GM12874 (cell line): ENCODE results near the gene ANKRD50.

Experiments
- CTCF ChIP-seq: IDR thresholded peaks from 2 replicates; pipeline ENCODE4 v1.5.1; 2011; ENCODE audit warnings: low read depth, mild to moderate bottlenecking, control low read depth, low read length, moderate library complexity; ENCODE audit not compliant: insufficient read depth

Gene ANKRD50

GRCh38 chr4:124644621-124645020 is 67.9 kb downstream of the ANKRD50 start:
- TF ChIP-seq CTCF = no peak

- TF ChIP-seq CTCF = no peak
These were observed 69.7 kb downstream of the ANKRD50 start for GRCh38 chr4:124642846-124643245.

GRCh38 chr4:124641715-124642381 is 70.7 kb downstream of the ANKRD50 start:
- TF ChIP-seq CTCF = no peak

GRCh38 chr4:124640022-124640730 is 72.4 kb downstream of the ANKRD50 start:
- TF ChIP-seq CTCF = no peak

- no peak for TF ChIP-seq CTCF
These were observed 75.2 kb downstream of the ANKRD50 start for GRCh38 chr4:124637321-124637720.

GRCh38 chr4:124636788-124637187 is 75.7 kb downstream of the ANKRD50 start:
- TF ChIP-seq CTCF = no peak

GRCh38 chr4:124635331-124635730 is 77.2 kb downstream of the ANKRD50 start:
- no peak for TF ChIP-seq CTCF
